Stimulated activated CD4-positive, alpha-beta T cell treated with anti-CD3 and anti-CD28 coated beads, Interleukin-15, amount 100 ng/mL, for 48 hours (primary cell): ENCODE measurements around the gene SKI.

Experiments used
- DNase-seq, 2 donors: peaks; one replicate each; pipeline ENCODE4 v3.0.0-alpha.2; 2020; ENCODE audit warnings: low read depth in 2 of 2

SKI gene

DNA sequence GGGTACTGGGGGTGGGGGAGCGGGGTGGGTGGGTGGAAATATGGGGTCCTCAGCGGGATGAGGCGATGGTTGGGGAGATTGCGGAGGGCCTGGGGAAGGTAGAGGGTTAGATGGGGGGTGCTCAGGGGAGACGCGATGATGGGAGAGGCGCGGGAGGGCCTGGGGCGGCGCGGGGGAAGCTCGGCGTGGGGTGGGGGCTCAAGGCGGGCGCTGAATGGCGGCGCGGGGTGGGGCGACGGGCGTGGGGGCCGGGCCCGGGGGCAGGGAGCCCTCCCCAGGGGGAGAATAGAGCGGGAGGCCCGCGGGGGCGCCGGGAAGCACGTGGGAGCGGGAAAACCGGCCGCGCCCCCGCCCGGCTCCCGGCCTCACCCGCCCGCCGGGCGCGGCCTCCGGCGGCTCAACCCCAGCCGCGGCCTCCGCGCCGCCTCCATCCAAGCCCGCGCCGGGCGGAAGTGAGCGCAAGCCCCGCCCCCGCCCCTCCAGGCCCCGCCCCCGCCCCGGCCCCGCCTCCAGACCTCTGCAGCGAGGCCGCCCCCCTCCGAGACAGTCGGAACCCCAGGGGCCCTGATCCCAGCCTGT, 33.7 kb upstream of the SKI start, which contains the start of gene FAAP20:
TSS of gene FAAP20 (minus strand) at position 454 of the 579 bp plus-strand sequence. CDS start at position 431, 23 bp downstream.
- DNase-seq = peak; percentile 51 to 64

DNA sequence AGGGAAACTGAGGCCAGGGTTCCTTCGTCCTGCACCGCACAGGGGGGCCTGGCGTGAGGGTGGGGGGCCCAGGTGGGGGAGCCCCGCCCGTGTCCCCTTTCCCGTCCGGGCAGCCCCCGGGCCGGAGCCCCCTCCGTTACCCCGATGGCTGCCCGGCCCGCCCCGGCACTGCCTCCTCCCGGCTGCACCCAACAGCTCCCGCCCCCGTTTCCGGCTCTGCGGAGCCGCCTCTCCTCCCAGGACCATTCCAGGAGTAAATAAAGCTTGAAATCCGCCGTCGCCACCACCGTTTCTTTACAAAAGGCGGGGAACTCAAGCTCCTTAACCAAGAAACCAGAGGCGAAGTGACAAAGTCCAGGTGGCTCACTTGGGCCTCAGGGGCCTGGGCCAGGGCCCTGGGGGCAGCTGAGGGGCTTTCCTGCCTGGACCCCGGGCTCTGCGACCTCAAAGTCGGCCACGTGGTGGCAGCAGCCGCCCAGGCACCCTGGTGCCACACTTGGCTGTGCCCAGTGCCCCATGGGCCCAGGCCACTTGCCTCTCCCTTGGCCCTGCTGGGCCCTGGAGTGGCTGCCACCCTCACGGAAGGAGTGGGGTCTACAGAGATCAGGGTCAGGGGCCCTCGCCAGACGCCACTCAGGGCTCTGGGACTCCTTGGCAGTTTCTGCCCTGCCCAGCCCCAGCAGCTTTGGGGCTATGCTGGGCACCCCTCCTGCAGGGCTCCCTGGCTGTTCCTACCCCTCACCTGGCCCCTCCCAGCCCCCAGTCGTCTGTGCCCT, 33.0 kb upstream of the SKI start:
- peak; percentile 82 to 86 for DNase-seq

GRCh38 chr1:2195785-2196184, 32.3 kb upstream of the SKI start:
- no peak for DNase-seq

GRCh38 chr1:2196901-2197638, 31.0 kb upstream of the SKI start:
- DNase-seq = no peak

DNA sequence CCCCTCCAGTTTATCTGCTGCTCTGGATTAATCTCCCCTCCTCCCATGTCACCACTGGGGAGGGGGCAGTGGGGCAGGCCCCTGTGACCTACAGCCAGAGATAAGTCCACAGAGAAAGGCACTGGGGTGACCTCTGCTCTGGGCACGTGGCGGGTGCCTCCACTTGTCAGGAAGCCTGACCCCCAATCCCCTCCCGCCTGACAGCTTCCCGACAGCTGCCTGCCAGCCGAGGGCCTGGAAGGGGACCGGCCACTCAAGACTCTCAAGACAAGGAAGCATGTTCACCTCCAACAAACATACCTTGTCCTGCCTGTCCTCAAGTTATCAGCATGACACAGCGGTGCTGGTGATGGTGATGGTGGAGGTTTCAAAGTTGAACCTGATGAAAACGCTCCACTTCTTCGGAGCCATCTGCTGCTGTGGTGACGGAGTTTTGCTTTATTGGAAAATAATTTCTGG, 30.4 kb upstream of the SKI start:
- DNase-seq = no peak

- DNase-seq = no peak
Observed at GRCh38 chr1:2198571-2198970, 29.5 kb upstream of the SKI start.

DNA sequence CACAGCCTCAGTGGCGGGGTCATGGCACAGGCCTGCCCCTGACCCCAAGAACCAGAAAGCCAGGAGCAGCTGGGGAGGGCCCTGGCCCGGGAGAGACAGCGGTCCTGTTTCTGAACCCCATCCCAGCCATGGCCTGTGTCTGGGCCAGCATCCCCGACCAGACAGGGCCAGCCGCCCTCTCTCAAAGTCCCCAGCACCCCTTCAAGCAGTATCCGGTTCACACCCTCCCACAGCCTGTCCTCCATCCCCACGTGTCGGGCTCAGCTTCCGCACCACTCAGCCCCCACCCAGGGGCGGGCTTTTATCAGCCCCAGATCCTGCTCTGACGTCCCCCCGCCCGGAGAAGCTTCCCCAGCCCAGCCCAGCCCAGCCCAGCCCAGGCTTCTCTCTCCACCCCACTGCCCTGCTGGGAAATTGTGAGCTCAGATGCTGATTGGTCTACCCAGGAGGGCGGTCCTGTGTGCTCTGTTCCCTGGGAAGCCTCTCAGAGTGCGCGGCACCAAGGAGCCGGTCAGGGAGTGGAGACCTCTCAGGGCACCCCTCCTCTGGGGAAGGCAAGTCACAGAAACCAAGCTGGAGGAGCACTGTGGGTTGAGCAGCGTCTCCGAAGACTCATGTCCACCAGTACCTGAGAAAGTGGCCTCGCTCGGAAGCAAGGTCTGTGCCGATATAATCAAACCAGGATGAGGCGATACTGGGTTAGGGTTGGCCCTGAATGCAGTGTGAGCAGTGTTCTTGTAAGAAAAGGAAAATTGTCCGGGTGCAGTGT, 28.9 kb upstream of the SKI start:
- peak; percentile 77 to 81 for DNase-seq

GRCh38 chr1:2200308-2200943, 27.7 kb upstream of the SKI start:
- DNase-seq = no peak

GRCh38 chr1:2201062-2201461, 27.1 kb upstream of the SKI start:
- DNase-seq = no peak

- no peak for DNase-seq
Observed at GRCh38 chr1:2202008-2202575, 26.0 kb upstream of the SKI start.

DNA sequence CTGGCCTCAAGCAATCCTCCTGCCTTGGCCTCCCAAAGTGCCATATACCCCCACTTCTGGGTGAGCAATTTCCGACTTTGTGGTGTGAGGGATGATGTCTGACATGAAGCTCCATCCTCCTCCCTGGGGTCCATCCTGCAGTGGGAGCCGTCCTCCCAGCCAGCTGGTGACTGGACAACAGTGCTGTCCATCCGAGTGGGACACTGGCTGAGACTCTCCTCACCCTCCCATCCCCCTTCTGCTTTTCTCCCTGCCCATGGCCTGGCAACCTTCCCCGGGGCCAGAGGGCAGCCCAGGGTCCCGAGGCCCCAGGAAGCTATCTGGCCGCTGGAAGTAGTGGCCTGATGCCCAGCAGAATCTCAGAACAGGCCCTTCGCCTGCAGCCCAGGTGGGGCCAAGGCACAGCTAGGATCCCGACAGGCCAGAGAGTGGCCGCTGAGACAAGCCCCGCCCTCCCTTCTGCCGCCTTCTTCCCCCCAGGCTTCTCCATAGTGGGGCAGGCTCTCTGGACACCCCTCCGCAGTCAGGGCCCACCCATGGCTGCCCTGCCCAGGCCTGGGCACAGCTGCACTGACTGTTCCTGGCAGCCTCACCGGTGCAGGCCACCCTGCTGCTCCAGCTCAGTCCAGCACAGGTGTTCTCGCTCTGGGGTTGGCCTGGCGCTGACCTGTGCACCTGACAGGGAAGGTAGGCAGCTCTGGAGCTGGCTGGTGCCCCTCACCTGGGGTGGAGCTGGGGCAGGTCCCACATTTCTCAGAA, 25.1 kb upstream of the SKI start:
- no peak for DNase-seq

DNA sequence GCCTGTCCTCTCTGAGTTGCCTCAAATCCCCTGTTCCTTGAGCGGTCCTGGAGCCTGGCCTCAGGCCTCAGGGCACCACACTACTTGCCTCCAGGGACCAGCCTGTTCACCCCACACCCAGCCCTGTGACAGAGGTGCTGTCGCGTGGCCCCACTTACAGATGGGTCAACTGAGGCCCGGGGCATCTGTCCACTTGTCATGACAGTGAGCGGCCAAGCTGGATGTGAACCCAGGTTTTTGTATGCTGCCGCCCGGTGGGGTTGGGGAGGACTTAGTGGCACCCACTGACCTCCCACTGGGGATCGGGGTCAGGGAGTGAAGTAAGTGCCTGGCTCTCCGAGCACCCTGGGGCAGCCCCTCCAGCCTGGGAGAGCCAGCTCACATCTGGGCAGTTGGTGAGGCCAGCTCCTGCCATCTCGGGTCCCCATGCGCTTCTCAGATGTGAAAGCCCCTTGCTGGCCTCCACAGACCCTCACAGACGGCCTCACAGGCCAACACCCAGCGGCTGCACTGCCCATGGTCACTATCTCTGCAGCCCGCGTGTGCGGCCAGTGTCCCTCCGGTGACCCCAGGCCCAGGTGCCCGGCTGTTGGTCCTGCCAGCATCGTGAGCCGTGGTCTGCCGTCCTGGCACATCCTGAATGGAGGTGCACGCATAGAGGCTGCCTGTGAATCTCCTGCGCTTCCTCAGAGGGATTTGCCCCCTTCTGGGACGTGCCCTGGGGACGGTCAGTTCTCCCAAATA, 24.3 kb upstream of the SKI start:
- no peak for DNase-seq

DNA sequence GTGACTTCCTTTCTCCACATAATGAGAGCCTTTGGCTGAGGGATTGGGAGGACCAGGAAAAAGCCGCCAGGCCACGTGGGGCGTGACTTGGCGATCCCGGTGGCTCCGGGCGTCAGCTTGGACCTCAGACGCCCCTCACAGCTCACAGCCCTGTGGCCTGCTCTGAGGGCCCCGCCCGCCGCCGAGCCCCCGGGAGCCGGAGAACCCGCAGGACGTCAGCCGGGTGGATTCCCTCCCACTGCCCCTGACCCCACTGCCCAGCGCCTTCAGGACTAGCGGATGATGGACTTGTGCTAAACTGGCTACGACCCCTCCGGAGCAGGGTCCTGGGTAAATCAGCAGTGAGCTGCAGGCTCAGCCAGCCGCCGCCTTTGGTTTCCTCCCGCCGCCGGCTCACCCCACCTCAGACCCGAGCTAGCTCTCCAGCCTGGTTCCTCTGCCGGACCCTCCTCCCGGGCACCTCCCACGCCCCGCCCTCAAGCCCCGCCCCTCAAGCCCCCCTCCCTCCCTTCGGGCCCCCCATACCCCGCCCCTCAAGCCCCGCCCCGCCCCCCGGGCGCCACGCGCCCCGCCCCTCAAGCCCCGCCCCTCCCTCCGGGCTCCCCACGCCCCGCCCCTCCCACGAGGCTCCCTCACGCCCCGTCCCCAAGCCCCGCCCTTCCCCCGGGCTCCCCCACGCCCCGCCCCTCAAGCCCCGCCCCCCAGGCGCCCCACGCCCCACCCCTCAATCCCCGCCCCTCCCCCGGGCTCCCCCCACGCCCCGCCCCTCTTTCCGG, 23.5 kb upstream of the SKI start:
- no peak for DNase-seq

DNA sequence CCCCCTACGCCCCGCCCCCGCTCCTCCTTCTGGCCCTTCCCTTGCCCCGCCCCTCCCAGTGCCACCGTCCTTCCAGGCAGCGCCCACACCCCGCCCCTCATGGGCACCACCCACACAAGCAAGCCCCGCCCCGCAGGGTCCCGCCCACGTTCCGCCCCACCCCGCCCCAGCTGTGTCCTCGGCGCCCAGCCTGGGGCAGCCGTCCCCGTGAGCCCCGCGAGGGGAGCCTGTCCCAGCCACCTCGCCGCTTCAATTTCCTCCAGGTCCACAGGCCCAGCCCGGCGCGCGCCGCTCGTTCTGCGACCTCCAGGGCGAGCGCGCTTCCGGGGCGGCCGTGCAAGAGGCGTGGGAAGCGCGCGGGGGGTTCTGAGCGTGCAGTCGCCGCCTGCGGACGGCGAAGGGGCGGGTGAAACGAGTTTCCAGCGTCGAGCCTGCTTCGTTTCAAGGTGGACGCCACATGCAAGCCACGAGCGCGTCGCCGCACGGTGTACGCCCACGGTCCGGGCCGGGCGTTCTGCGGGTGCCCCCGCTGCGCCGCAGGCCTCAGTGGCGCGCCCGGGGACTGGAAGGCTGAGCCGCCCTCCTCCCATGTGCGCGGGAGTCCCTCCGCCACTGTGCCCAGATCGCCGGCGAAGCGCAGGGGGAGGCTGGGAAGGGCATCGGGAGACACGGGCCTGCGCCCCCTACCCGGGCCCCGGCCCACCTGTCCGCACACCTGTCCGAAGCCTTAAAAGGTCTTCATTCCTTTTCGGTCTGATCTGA, 22.7 kb upstream of the SKI start:
- DNase-seq = peak; percentile 87 to 90

DNA sequence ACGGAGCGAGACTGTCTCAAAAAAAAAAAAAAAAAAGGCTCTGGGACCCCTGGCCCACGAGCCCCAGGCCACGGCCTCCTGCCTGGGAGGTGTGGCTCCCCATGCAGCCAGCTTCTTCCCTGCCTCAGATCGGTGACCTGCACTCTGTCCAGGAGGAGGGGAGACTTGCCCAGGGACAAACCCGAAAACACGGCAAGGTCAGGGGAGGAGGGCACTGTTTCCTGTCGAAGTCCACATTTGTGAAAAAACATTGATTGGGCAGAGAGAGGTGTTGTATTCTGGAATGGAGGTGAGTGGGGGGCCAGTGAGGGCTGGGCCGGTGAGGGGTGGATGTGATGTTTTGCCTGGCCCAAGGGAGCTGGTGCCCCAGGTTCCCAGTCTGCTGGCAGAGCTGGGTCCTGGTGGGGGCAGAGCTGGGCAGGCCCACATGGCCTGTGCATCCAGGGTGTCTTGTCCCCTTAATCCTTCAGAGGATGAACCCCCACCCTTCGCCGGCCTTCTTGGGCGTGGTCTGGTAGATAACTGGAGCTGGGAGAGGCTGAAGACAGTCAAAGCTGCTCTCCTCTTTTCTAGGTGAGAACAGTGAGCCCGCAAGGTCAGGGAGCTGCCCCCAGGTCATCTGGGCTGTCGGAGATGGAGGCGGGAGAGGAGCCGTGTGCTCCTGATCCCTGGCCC, 21.2 kb upstream of the SKI start:
- no peak for DNase-seq

- no peak for DNase-seq
Observed at GRCh38 chr1:2208309-2209239, 19.5 kb upstream of the SKI start.
